Measurements from ENCODE around the gene PI4KB.
A peak's percentile ranks its signal among the peaks of the same experiment; 100 is the strongest.

The PI4KB gene

DNA sequence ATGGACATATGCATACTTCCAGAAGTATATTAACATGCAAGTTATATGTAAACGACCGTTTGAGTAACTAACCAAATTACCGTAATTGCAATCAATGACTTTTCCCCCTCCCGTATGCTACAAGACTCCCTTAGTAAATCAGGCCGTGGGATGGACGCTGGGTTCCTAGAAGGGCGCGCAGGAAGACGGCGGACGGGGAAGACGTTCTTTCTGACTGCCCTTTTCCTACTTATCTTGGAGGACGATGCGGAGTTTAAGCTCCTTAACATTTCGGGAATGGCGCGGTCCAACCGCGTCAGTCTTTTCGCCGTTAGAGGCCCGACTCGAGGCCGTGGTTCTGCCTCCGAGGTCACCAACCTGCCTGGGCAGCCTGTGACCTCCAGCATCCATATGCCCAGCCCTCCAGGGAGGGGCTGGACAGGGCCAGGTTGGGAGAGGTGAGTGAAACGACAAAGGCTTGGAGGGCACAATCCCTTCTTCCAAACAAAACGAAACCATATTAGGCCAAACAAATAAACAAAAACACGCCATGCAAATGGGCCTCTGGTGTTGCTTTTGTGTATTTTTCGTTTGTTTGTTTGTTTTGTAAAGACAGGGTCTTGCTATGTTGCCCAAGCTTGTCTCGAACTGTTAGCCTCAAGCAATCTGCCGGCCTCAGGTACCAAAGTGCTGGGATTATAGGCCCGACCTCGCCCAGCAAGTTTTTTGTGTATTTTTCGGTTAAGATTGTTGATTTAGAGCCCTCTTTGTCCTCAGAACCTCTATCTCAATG lies 873 bp upstream of the PI4KB start:
- TF ChIP-seq, protein P1, sequence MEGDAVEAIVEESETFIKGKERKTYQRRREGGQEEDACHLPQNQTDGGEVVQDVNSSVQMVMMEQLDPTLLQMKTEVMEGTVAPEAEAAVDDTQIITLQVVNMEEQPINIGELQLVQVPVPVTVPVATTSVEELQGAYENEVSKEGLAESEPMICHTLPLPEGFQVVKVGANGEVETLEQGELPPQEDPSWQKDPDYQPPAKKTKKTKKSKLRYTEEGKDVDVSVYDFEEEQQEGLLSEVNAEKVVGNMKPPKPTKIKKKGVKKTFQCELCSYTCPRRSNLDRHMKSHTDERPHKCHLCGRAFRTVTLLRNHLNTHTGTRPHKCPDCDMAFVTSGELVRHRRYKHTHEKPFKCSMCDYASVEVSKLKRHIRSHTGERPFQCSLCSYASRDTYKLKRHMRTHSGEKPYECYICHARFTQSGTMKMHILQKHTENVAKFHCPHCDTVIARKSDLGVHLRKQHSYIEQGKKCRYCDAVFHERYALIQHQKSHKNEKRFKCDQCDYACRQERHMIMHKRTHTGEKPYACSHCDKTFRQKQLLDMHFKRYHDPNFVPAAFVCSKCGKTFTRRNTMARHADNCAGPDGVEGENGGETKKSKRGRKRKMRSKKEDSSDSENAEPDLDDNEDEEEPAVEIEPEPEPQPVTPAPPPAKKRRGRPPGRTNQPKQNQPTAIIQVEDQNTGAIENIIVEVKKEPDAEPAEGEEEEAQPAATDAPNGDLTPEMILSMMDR (IDR thresholded peaks at IDR 0.05; ENCODE audit: insufficient read depth, low read depth, low read length, missing control alignments), result no peak
- H3K4me3 ChIP-seq (ENCODE audit: low read length), result peak overlapping the region; percentile 78
- DNase-seq (ENCODE audit: low read depth), result no peak

DNA sequence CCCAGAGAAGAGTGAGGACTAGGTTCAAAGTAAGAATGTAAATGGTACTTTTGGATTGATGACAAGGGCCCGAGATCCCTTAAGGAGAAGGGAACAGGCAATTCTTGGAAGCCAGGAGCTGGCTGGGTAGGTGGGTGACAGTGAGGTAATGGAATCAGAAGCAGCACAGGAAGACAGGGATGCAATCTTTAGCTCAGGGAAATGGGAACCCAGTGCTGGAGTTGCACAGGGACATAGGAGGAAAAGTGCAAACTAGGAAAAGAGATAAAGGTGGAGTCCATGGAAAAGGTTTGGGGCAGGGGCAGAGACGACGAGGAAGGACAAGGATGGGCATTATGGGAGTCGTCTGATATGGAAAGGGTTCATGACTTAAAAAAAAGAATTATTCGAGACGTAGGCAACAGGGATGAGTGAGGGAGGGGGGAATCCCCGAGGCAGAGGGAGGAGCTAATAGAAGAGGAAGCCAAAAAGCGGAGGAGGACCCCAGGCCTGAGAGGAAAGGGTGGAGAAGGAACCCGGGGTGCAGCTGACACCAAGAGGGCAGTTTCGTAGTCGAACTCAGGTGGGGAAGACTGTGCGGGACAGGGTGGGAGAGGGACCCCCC lies 495 bp downstream of the PI4KB start:
- peak; percentile 52 for DNase-seq (ENCODE audit: low read depth)
- peak overlapping the region; percentile 78 for H3K4me3 ChIP-seq (ENCODE audit: low read length)
- TF ChIP-seq, protein P1 (IDR thresholded peaks at IDR 0.05; ENCODE audit: insufficient read depth, low read depth, low read length, missing control alignments), result no peak

DNA sequence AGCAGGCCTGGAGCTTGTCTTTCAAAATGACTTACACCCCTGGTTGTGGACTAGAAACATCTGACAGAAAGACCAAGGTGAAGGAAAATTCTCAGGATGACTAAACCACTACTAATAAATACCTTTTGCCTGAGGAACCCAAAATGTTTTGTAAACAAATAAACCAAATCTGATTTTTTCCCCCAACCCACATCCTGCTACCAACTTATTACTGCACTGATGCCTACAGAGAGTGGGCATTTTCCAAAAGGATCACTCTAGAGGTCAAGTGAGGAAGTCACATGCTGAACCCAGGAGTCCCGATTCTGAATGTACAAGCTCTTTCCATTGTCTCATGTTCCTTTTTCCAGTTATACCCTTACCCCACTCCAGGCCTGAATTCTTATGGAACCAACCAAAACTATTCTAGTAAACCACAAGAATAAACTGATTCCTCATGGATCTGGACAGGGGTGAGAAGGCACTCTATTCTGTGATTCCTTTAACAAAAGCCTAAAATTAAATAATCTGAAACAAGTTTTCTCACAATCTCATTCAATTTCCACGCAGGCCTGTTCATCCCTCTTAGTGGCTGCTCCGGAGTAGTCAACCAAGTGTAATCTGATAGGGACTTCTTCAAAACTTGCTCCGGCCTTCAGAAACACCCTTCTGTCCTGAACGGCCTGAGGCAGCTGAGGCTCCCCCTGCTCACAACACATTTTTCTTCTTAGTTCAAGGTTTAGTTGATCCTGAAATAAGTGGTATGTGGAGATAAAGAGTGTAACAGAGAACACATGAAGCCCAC lies 1.4 kb downstream of the PI4KB start:
- peak overlapping the region; percentile 78 for H3K4me3 ChIP-seq (ENCODE audit: low read length)
- TF ChIP-seq, protein P1 (IDR thresholded peaks at IDR 0.05; ENCODE audit: insufficient read depth, low read depth, low read length, missing control alignments), result no peak
- DNase-seq (ENCODE audit: low read depth), result peak; percentile 37

DNA sequence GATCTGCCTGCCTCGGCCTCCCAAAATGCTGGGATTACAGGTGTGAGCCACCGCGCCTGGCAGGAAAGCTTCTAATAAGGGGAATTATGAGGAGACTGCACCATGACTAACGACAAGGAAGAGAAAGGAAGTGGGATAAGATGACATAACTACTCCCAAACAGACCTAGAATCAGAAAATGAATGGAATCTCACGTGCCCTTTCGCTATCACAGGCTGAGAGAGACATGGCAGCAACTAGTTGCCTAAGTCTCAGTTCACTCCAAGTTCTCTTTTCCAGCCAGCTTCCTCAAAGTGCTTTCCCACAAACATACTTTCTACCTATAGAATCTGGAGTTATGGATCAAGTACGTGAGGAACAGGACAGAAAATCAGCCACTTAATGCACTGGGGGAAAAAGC lies 2.0 kb downstream of the PI4KB start:
- DNase-seq (ENCODE audit: low read depth), result no peak
- TF ChIP-seq, protein P1 (IDR thresholded peaks at IDR 0.05; ENCODE audit: insufficient read depth, low read depth, low read length, missing control alignments), result no peak
- no peak overlapping the region for H3K4me3 ChIP-seq (ENCODE audit: low read length)

DNA sequence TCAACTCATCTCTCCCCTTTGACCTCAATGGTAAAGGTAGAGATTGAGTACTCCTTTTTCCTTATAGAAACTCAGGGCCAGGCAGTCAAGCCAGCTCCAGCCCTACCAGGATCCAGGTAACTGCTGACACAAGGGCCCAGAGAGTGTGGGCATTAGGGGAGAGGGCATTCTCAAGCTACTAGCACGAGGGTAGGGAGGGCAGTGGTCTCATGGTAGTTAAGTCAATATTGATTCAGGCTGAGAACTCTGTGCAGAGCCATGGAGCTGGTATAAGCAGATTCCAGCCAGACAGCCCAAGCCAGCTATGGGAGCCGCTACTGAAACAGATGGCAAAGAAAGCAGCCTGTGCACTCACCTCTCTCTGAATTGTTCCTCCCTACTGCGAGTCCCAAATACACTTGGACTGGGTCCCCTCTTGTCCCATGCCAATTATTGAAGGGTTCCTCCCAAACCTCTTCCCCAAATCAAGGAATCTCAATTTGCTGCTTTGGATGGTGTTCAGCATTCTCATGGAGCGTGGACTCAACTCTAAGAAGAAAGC lies 2.8 kb downstream of the PI4KB start:
- TF ChIP-seq, protein P1 (IDR thresholded peaks at IDR 0.05; ENCODE audit: insufficient read depth, low read depth, low read length, missing control alignments), result no peak
- H3K4me3 ChIP-seq (ENCODE audit: low read length), result no peak overlapping the region
- no peak for DNase-seq (ENCODE audit: low read depth)

DNA sequence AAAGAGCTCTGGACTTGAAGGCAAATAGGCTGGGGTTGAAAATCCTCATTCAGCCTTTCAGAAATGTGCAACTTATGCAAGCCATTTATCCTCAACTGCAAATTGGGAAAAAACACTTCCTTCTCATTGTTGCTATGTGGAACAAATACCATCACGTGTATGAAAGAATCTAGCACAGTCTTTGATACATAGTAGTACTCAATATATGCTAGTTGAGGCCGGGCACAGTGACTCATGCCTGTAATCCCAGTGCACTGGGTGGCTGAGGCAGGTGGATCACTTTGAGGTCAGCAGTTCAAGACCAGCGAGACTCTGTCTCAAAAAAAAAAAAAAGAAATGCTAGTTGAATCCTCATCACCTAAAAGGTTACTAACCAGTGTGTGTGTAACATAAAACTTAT lies 8.2 kb downstream of the PI4KB start:
- TF ChIP-seq, protein P1 (IDR thresholded peaks at IDR 0.05; ENCODE audit: insufficient read depth, low read depth, low read length, missing control alignments), result no peak
- no peak overlapping the region for H3K4me3 ChIP-seq (ENCODE audit: low read length)
- DNase-seq (ENCODE audit: low read depth), result no peak
